ENCODE results near the gene ALK.

GRCh38 chr2:29837925-29838324, 83.5 kb downstream of the ALK start:
- no peak for TF ChIP-seq CTCF (IDR thresholded peaks at IDR 0.05)
- no peak for TF ChIP-seq POLR2A (IDR thresholded peaks at IDR 0.05)

Data from sigmoid colon (tissue), 3 donors.